ENCODE data around the gene AKAP11. TPM values are rescaled to one million over a fixed set of nuclear protein-coding genes. Genes with fewer than 3 reads are reported as not detected.
A peak's percentile ranks its signal among the peaks of the same experiment; 100 is the strongest.

AKAP11 gene
- polyA plus RNA-seq, 3 donors = 1.2 to 6.8 (median 1.7) TPM

DNA sequence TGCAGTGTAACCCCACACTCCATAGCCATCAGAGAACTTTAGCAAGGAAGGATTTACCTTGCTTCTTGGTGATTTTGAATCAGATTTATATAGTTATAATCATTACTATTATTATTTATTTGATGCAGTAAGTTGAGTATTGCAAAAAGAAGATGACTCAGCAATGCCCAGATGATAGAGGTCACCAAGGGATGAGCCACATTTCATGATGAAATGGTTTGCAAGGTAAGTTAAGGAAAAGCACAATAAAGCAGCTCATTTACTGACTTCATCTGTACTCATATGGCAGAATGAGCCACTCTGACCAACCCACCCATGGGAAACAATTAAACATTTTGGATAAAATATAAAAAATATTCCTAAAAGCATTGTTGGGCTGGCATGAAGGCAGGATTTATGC lies 59.1 kb downstream of the AKAP11 start:
- DNase-seq = no peak
- Histone ChIP-seq H4K20me1 (ENCODE audit: insufficient read depth, low read length) (no peaks in the 10 kb centered on the region), H3K9me3 (replicated peaks in 1 of 2; ENCODE audit: control insufficient read depth in 1 of 2, insufficient read depth in 1 of 2, low read length in 2 of 2) (no peaks in the 10 kb centered on the region), H3K36me3 (replicated peaks in 1 of 2; ENCODE audit: control insufficient read depth in 1 of 2, insufficient read depth in 2 of 2, low read length in 2 of 2) (no peaks in the 10 kb centered on the region), H3K27ac (ENCODE audit: low read depth in 1 of 2, low read length in 2 of 2) (no peak overlapping the region), H2AFZ (ENCODE audit: insufficient read depth, low read depth, low read length, poor library complexity, severe bottlenecking) (no peak overlapping the region), H3K9ac (ENCODE audit: insufficient read depth, low read length, poor library complexity, severe bottlenecking) (no peak overlapping the region), H3K79me2 (ENCODE audit: insufficient read depth, low read length) (no peaks in the 10 kb centered on the region), H3K4me1 (ENCODE audit: control insufficient read depth in 1 of 2, insufficient read depth in 2 of 2, low read length in 2 of 2) (peaks cover 10 to 21% of the 10 kb centered on the region in 2 donors), H3K4me2 (replicated peaks; ENCODE audit: extremely low read depth, low read length, poor library complexity, severe bottlenecking) (no peak overlapping the region), H3K27me3 (ENCODE audit: control insufficient read depth in 2 of 2, insufficient read depth in 2 of 2, low read length in 2 of 2) (no peaks in the 10 kb centered on the region), H3K4me3 (replicated peaks in 1 of 3; ENCODE audit: low read depth in 2 of 3, low read length in 3 of 3) (no peak overlapping the region)
- no peak overlapping the region for H3K4me3 Mint-ChIP-seq
- peaks cover 0 to 19% (median 7%) of the 10 kb centered on the region in 3 donors for H3K27me3 Mint-ChIP-seq (ENCODE audit: low read depth in 3 of 3)
- peaks cover 0 to 3% (median 0%) of the 10 kb centered on the region in 7 donors for H3K9me3 Mint-ChIP-seq
- peaks cover 7% of the 10 kb centered on the region for H3K4me1 Mint-ChIP-seq
- H3K27ac Mint-ChIP-seq = no peak overlapping the region
- intact Hi-C loops (cut with micrococcal nuclease) = no loop called here
- no peaks in the 10 kb centered on the region for H3K36me3 Mint-ChIP-seq
- TF ChIP-seq, protein P1, sequence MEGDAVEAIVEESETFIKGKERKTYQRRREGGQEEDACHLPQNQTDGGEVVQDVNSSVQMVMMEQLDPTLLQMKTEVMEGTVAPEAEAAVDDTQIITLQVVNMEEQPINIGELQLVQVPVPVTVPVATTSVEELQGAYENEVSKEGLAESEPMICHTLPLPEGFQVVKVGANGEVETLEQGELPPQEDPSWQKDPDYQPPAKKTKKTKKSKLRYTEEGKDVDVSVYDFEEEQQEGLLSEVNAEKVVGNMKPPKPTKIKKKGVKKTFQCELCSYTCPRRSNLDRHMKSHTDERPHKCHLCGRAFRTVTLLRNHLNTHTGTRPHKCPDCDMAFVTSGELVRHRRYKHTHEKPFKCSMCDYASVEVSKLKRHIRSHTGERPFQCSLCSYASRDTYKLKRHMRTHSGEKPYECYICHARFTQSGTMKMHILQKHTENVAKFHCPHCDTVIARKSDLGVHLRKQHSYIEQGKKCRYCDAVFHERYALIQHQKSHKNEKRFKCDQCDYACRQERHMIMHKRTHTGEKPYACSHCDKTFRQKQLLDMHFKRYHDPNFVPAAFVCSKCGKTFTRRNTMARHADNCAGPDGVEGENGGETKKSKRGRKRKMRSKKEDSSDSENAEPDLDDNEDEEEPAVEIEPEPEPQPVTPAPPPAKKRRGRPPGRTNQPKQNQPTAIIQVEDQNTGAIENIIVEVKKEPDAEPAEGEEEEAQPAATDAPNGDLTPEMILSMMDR (IDR thresholded peaks at IDR 0.05) = no peak

- Mint-ChIP-seq H3K9me3 (peaks cover 0 to 3% (median 0%) of the 10 kb centered on the region in 7 donors), H3K36me3 (no peaks in the 10 kb centered on the region), H3K4me3 (no peak overlapping the region), H3K27ac (no peak overlapping the region), H3K27me3 (ENCODE audit: low read depth in 3 of 3) (peaks cover 0 to 16% (median 7%) of the 10 kb centered on the region in 3 donors), H3K4me1 (peaks cover 7% of the 10 kb centered on the region)
- Histone ChIP-seq H3K27ac (ENCODE audit: low read depth in 1 of 2, low read length in 2 of 2) (no peak overlapping the region), H2AFZ (ENCODE audit: insufficient read depth, low read depth, low read length, poor library complexity, severe bottlenecking) (peak overlapping the region; percentile 31), H3K4me1 (ENCODE audit: control insufficient read depth in 1 of 2, insufficient read depth in 2 of 2, low read length in 2 of 2) (peaks cover 4 to 12% of the 10 kb centered on the region in 2 donors), H3K36me3 (replicated peaks in 1 of 2; ENCODE audit: control insufficient read depth in 1 of 2, insufficient read depth in 2 of 2, low read length in 2 of 2) (no peaks in the 10 kb centered on the region), H3K4me2 (replicated peaks; ENCODE audit: extremely low read depth, low read length, poor library complexity, severe bottlenecking) (no peak overlapping the region), H3K27me3 (ENCODE audit: control insufficient read depth in 2 of 2, insufficient read depth in 2 of 2, low read length in 2 of 2) (no peaks in the 10 kb centered on the region), H3K9me3 (replicated peaks in 1 of 2; ENCODE audit: control insufficient read depth in 1 of 2, insufficient read depth in 1 of 2, low read length in 2 of 2) (no peaks in the 10 kb centered on the region), H3K4me3 (replicated peaks in 1 of 3; ENCODE audit: low read depth in 2 of 3, low read length in 3 of 3) (no peak overlapping the region), H3K9ac (ENCODE audit: insufficient read depth, low read length, poor library complexity, severe bottlenecking) (no peak overlapping the region), H3K79me2 (ENCODE audit: insufficient read depth, low read length) (no peaks in the 10 kb centered on the region), H4K20me1 (ENCODE audit: insufficient read depth, low read length) (no peaks in the 10 kb centered on the region)
- TF ChIP-seq, protein P1 (IDR thresholded peaks at IDR 0.05) = no peak
- intact Hi-C loops (cut with micrococcal nuclease) = no loop called here
- DNase-seq = no peak
- WGBS (ENCODE audit: insufficient coverage) = 83% methylated on average over 9 of the region's 12 CpGs
Measured at GRCh38 chr13:42333613-42334328, 61.8 kb downstream of the AKAP11 start.
